K562 (cell line): ENCODE results near the gene PLIN5. TPM values are rescaled to one million over a fixed set of nuclear protein-coding genes. Genes with fewer than 3 reads are reported as not detected.

ENCODE experiments used
- CAMTA2 ChIP-seq: fragments of 250-450 bp; sonication (Bioruptor Pico); conservative IDR thresholded peaks from 2 replicates; pipeline ENCODE4 v1.5.1; 2022
- KAT8 ChIP-seq: fragments of 450-650 bp; IDR thresholded peaks from 2 replicates; pipeline ENCODE4 v1.6.1; 2016; ENCODE audit warnings: low read depth, mild to moderate bottlenecking
- KDM1A ChIP-seq, 2 experiments: fragments of 450-650 bp; IDR thresholded peaks; 2 replicates each; pipeline ENCODE4 v1.6.1; 2016; ENCODE audit warnings: mild to moderate bottlenecking in 2 of 2
- NR3C1 ChIP-seq: sonication (generic); formaldehyde crosslinking; IDR thresholded peaks from 2 replicates; pipeline ENCODE4 v1.8.1; 2022; ENCODE audit warnings: missing genetic modification reagents
- POLR2AphosphoS5 ChIP-seq: IDR thresholded peaks from 2 replicates; pipeline ENCODE4 v1.6.1; 2011; ENCODE audit warnings: mild to moderate bottlenecking, low read depth, low read length, moderate library complexity; ENCODE audit not compliant: control insufficient read depth, insufficient read depth
- polyA plus RNA-seq, 8 experiments: library from polyadenylated mRNA; depleted of rRNA in 4 of 8; stranded (reverse) in 5 of 8; unstranded in 3 of 8; fragments of >200 nt; fragmentation: Nextera tagmentation in 2 of 8; fragmentation: Illumina TruSeq in 1 of 8; extraction: Ambion mirVana in 2 of 8; extraction: Trizol in 1 of 8; gene quantifications; 2 replicates each; pipeline versions ENCODE4 v1.2.1 to v1.2.3, GENCODE V29; 2011 to 2014; ENCODE audit warnings: inconsistent platforms in 1 of 8, missing spikeins in 1 of 8
- total RNA-seq, 7 experiments: library from RNA; depleted of rRNA in 6 of 7; stranded (reverse); fragments of >200 nt in 6 of 7; fragmentation: Illumina TruSeq in 2 of 7; extraction: Trizol in 2 of 7; gene quantifications; 2 replicates each; pipeline versions ENCODE4 v1.2.1 to v1.2.3, GENCODE V29; 2011 to 2021; ENCODE audit warnings: low replicate concordance in 1 of 7
- TF ChIP-seq, protein P1 (sequence below): sonication (generic); formaldehyde crosslinking; IDR thresholded peaks from 2 replicates; pipeline ENCODE4 v1.8.0; 2022; ENCODE audit warnings: mild to moderate bottlenecking, missing genetic modification reagents
- TF ChIP-seq, protein P2 (sequence below): fragments of 450-650 bp; IDR thresholded peaks from 2 replicates; pipeline ENCODE4 v1.7.1; 2018; ENCODE audit warnings: mild to moderate bottlenecking, low read depth; ENCODE audit not compliant: partially characterized antibody
- TF ChIP-seq, protein P3 (sequence below): fragments of 450-650 bp; IDR thresholded peaks from 2 replicates; pipeline ENCODE4 v1.6.1; 2017; ENCODE audit warnings: mild to moderate bottlenecking, moderate library complexity
- TF ChIP-seq, protein P4 (sequence below): fragments of 450-650 bp; formaldehyde crosslinking; IDR thresholded peaks from 2 replicates; pipeline ENCODE4 v1.4.0; 2022; ENCODE audit warnings: mild to moderate bottlenecking, moderate library complexity
- TF ChIP-seq, protein P5 (sequence below): IDR thresholded peaks from 2 replicates; pipeline ENCODE4 v1.6.1; 2011; ENCODE audit warnings: borderline replicate concordance, low read depth, mild to moderate bottlenecking, moderate library complexity, low read length; ENCODE audit not compliant: insufficient read depth, poor library complexity, severe bottlenecking

PLIN5 gene
- total and polyA plus RNA-seq, 9 of the 15 experiments (the other 6 are each of a cell fraction or from before 2014, with no cell fraction given) = 0.04 to 1.3 (median 0.50) TPM

DNA sequence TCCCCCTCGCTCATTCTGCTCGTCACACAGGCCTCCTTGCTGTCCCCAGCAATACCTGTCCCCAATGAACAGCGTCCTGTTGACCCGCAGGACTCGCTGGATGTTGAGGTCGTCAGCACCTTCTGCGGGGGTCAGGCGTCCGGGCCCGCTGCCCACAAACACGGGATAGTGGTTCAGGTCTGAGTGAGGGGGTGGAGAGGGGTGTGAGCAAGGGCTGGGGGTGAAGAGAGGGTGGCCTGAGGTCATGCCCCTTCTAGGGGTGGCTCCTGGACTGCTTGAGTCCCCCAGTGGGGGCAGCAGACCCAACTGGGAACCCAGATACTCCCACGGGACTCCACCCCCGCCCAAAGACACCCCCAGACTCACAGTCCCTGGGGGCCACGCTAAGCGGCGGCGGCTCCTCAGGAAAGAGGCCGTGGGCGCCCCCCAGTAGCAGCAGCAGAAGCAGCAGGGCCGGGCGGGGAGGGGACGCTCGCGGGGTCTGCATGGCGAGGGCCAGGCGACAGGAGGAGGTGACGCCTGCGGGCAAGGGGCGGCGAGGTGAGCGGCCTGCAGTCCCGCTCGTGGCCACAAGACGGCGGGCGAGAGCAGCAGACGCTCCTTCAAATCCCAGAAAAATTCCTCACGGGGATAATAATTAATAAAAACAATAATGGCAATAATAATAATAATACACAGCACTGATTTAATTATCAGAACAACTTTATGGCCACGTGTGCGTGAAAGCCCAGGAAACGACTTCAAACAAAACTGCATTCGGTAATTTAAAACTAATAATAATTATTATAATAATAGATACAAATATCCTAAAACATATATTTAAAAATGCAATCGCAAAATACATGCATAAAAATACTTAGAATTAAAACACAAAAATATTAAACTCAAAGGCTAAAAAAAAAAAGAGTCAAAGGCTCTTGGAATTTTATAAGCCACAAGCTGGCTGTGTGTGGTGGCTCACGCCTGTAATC, 23.2 kb upstream of the PLIN5 start (continued):
- TF ChIP-seq KDM1A (IDR thresholded peaks at IDR 0.05) = no peak
- TF ChIP-seq, protein P1, sequence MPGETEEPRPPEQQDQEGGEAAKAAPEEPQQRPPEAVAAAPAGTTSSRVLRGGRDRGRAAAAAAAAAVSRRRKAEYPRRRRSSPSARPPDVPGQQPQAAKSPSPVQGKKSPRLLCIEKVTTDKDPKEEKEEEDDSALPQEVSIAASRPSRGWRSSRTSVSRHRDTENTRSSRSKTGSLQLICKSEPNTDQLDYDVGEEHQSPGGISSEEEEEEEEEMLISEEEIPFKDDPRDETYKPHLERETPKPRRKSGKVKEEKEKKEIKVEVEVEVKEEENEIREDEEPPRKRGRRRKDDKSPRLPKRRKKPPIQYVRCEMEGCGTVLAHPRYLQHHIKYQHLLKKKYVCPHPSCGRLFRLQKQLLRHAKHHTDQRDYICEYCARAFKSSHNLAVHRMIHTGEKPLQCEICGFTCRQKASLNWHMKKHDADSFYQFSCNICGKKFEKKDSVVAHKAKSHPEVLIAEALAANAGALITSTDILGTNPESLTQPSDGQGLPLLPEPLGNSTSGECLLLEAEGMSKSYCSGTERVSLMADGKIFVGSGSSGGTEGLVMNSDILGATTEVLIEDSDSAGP (CRISPR knock-in tag) = no peak
- no peak for TF ChIP-seq NR3C1 (CRISPR knock-in tag)
- TF ChIP-seq, protein P2, sequence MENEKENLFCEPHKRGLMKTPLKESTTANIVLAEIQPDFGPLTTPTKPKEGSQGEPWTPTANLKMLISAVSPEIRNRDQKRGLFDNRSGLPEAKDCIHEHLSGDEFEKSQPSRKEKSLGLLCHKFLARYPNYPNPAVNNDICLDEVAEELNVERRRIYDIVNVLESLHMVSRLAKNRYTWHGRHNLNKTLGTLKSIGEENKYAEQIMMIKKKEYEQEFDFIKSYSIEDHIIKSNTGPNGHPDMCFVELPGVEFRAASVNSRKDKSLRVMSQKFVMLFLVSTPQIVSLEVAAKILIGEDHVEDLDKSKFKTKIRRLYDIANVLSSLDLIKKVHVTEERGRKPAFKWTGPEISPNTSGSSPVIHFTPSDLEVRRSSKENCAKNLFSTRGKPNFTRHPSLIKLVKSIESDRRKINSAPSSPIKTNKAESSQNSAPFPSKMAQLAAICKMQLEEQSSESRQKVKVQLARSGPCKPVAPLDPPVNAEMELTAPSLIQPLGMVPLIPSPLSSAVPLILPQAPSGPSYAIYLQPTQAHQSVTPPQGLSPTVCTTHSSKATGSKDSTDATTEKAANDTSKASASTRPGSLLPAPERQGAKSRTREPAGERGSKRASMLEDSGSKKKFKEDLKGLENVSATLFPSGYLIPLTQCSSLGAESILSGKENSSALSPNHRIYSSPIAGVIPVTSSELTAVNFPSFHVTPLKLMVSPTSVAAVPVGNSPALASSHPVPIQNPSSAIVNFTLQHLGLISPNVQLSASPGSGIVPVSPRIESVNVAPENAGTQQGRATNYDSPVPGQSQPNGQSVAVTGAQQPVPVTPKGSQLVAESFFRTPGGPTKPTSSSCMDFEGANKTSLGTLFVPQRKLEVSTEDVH = no peak
- TF ChIP-seq CAMTA2 (CRISPR knock-in tag) = no peak
- TF ChIP-seq, protein P3, sequence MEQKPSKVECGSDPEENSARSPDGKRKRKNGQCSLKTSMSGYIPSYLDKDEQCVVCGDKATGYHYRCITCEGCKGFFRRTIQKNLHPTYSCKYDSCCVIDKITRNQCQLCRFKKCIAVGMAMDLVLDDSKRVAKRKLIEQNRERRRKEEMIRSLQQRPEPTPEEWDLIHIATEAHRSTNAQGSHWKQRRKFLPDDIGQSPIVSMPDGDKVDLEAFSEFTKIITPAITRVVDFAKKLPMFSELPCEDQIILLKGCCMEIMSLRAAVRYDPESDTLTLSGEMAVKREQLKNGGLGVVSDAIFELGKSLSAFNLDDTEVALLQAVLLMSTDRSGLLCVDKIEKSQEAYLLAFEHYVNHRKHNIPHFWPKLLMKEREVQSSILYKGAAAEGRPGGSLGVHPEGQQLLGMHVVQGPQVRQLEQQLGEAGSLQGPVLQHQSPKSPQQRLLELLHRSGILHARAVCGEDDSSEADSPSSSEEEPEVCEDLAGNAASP = no peak
- TF ChIP-seq, protein P4, sequence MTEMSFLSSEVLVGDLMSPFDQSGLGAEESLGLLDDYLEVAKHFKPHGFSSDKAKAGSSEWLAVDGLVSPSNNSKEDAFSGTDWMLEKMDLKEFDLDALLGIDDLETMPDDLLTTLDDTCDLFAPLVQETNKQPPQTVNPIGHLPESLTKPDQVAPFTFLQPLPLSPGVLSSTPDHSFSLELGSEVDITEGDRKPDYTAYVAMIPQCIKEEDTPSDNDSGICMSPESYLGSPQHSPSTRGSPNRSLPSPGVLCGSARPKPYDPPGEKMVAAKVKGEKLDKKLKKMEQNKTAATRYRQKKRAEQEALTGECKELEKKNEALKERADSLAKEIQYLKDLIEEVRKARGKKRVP (CRISPR knock-in tag) = no peak
- TF ChIP-seq, protein P5, sequence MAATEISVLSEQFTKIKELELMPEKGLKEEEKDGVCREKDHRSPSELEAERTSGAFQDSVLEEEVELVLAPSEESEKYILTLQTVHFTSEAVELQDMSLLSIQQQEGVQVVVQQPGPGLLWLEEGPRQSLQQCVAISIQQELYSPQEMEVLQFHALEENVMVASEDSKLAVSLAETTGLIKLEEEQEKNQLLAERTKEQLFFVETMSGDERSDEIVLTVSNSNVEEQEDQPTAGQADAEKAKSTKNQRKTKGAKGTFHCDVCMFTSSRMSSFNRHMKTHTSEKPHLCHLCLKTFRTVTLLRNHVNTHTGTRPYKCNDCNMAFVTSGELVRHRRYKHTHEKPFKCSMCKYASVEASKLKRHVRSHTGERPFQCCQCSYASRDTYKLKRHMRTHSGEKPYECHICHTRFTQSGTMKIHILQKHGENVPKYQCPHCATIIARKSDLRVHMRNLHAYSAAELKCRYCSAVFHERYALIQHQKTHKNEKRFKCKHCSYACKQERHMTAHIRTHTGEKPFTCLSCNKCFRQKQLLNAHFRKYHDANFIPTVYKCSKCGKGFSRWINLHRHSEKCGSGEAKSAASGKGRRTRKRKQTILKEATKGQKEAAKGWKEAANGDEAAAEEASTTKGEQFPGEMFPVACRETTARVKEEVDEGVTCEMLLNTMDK = no peak
- TF ChIP-seq POLR2AphosphoS5 = no peak
- no peak for TF ChIP-seq KAT8
